HCT116 (cell line): ENCODE data around the gene AKT1.

Experiments used
- CTCF ChIP-seq, 3 experiments: fragments of 200-600 bp in 1 of 3; sonication (generic) in 1 of 3; IDR thresholded peaks in 2 of 3; conservative IDR thresholded peaks in 1 of 3; 2 replicates each; pipeline ENCODE4 v1.5.1; 2012 to 2017; ENCODE audit warnings: low read depth in 2 of 3, low read length in 2 of 3, antibody characterized with exemption in 1 of 3, borderline replicate concordance in 1 of 3, control low read depth in 1 of 3, mild to moderate bottlenecking in 1 of 3, mixed read lengths in 1 of 3, mixed run types in 1 of 3, moderate library complexity in 1 of 3; ENCODE audit not compliant: insufficient read depth in 1 of 3
- EGR1 ChIP-seq: IDR thresholded peaks from 2 replicates; pipeline ENCODE4 v1.6.1; 2012; ENCODE audit warnings: low read depth
- EZH2 ChIP-seq: fragments of 200-600 bp; sonication (generic); IDR thresholded peaks from 2 replicates; pipeline ENCODE4 v1.6.1; 2017; ENCODE audit warnings: antibody characterized with exemption, mixed run types
- JUND ChIP-seq: IDR thresholded peaks from 2 replicates; pipeline ENCODE4 v1.6.1; 2012
- POLR2A ChIP-seq: IDR thresholded peaks from 2 replicates; pipeline ENCODE4 v1.7.0; 2011; ENCODE audit warnings: borderline replicate concordance; ENCODE audit not compliant: insufficient read depth, insufficient read length; ENCODE audit errors: extremely low read depth
- POLR2AphosphoS5 ChIP-seq: IDR thresholded peaks from 2 replicates; pipeline ENCODE4 v1.6.1; 2011; ENCODE audit warnings: mild to moderate bottlenecking, low read depth, low read length, moderate library complexity
- RAD21 ChIP-seq: IDR thresholded peaks from 2 replicates; pipeline ENCODE4 v1.6.1; 2012; ENCODE audit warnings: low read depth, mild to moderate bottlenecking
- YY1 ChIP-seq: IDR thresholded peaks from 2 replicates; pipeline ENCODE4 v1.6.1; 2011; ENCODE audit warnings: low read length, low read depth, moderate library complexity, mild to moderate bottlenecking; ENCODE audit not compliant: insufficient replicate concordance; ENCODE audit errors: extremely low read depth
- ZNF274 ChIP-seq: fragments of 200-500 bp; sonication (Bioruptor generic); IDR thresholded peaks from 2 replicates; pipeline ENCODE4 v1.6.1; 2014; ENCODE audit warnings: mild to moderate bottlenecking, low read depth, low read length, inconsistent platforms
- TF ChIP-seq, protein P1 (sequence below): IDR thresholded peaks from 2 replicates; pipeline ENCODE4 v1.6.1; 2012
- TF ChIP-seq, protein P2 (sequence below): IDR thresholded peaks from 2 replicates; pipeline ENCODE4 v1.6.1; 2012; ENCODE audit warnings: low read depth

DNA sequence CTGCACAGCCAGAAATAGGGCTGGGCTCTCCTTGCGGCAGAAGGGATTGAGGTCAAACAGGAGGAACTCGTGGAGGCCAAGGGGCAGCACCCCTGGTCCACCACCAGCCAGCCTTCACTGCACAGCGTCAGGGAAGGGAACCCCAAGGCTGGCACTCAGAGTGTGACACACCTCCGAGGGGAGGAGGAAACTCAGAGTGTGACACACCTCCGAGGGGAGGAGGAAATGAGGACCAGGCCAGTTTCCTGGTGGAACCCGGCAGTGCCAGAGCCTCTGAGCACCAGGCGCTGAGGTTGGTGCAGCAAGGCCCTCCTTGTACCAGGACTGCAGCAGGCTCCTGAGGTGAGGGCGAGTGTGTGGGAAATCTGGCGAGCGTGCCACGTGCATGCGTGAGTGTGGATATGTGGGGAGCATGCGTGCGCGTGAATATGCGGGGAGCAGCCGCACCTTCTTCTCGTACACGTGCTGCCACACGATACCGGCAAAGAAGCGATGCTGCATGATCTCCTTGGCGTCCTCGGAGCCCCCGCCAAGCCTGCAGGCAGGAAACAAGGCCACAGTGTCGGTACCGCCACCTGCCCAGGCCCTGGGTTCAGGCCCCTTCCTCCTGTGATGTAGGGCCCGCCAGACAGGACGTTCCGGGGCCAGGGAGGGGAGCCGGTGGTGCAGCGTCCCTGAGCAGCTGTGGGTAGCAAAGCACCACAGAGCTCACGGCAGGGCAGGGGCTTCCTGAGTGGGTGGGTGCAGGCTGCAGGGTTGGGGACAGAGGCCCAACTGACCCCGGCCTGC is 23.4 kb downstream of the AKT1 start:
- TF ChIP-seq CTCF (IDR thresholded peaks at IDR 0.05 in 2 of 3, conservative IDR thresholded peaks at IDR 0.05 in 1 of 3; ENCODE audit: borderline replicate concordance in 1 of 3, insufficient read depth in 1 of 3, low read depth in 2 of 3, low read length in 2 of 3) (no peak), EZH2 (no peak), POLR2AphosphoS5 (no peak), EGR1 (no peak), RAD21 (no peak), JUND (no peak), POLR2A (no peak), YY1 (no peak), ZNF274 (no peak)
- TF ChIP-seq, protein P1, sequence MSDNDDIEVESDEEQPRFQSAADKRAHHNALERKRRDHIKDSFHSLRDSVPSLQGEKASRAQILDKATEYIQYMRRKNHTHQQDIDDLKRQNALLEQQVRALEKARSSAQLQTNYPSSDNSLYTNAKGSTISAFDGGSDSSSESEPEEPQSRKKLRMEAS, result no peak
- TF ChIP-seq, protein P2, sequence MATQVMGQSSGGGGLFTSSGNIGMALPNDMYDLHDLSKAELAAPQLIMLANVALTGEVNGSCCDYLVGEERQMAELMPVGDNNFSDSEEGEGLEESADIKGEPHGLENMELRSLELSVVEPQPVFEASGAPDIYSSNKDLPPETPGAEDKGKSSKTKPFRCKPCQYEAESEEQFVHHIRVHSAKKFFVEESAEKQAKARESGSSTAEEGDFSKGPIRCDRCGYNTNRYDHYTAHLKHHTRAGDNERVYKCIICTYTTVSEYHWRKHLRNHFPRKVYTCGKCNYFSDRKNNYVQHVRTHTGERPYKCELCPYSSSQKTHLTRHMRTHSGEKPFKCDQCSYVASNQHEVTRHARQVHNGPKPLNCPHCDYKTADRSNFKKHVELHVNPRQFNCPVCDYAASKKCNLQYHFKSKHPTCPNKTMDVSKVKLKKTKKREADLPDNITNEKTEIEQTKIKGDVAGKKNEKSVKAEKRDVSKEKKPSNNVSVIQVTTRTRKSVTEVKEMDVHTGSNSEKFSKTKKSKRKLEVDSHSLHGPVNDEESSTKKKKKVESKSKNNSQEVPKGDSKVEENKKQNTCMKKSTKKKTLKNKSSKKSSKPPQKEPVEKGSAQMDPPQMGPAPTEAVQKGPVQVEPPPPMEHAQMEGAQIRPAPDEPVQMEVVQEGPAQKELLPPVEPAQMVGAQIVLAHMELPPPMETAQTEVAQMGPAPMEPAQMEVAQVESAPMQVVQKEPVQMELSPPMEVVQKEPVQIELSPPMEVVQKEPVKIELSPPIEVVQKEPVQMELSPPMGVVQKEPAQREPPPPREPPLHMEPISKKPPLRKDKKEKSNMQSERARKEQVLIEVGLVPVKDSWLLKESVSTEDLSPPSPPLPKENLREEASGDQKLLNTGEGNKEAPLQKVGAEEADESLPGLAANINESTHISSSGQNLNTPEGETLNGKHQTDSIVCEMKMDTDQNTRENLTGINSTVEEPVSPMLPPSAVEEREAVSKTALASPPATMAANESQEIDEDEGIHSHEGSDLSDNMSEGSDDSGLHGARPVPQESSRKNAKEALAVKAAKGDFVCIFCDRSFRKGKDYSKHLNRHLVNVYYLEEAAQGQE, result no peak
